IMR-90 (cell line): Measurements from ENCODE around the gene TMPRSS3. TPM values are rescaled to one million over a fixed set of nuclear protein-coding genes. Genes with fewer than 3 reads are reported as not detected.

ENCODE experiments used
- ATAC-seq: fragments of 200-7000 bp; cut with Tn5 transposase; 2 replicates; pipeline ENCODE4 v1.9.1; 2020; ENCODE audit warnings: low read depth, mild to moderate bottlenecking, moderate library complexity
- BruUV-seq: library from RNA; stranded (reverse); fragments of 400-500 nt; replicated peaks from 2 replicates; lab custom pipeline; 2021; lab: Mats Ljungman, UMichigan
- CTCF ChIA-PET: fragments of 300-600 bp; formaldehyde crosslinking; extraction: SDS; loops from one replicate; lab custom pipeline; 2021; ENCODE audit warnings: antibody characterized with exemption; lab: Yijun Ruan, JAX
- POLR2A ChIA-PET: fragments of 300-600 bp; sonication (Branson Sonifier 250); formaldehyde crosslinking; loops from one replicate; lab custom pipeline; 2022; ENCODE audit warnings: antibody characterized with exemption; ENCODE audit not compliant: unreplicated experiment; lab: Charles Lee
- DNase-seq: peaks from one replicate; pipeline ENCODE4 v3.0.0; 2013
- H2AFZ ChIP-seq: replicated peaks from 2 replicates; pipeline ENCODE3; 2013; ENCODE audit warnings: low read length, mild to moderate bottlenecking; ENCODE audit not compliant: poor library complexity
- H2AK5ac ChIP-seq: 2 replicates; pipeline ENCODE4 v1.6.1; 2013; ENCODE audit warnings: low read depth, low read length, inconsistent platforms
- H2AK9ac ChIP-seq: replicated peaks from 2 replicates; pipeline ENCODE3; 2013; ENCODE audit warnings: mild to moderate bottlenecking, low read depth, low read length, moderate library complexity; ENCODE audit not compliant: poor library complexity
- H2BK120ac ChIP-seq: 2 replicates; pipeline ENCODE4 v1.6.1; 2013; ENCODE audit warnings: low read depth, low read length, inconsistent platforms
- H2BK15ac ChIP-seq: 3 replicates; pipeline ENCODE4 v1.6.1; 2013; ENCODE audit warnings: low read depth, low read length, inconsistent platforms
- H2BK20ac ChIP-seq: 2 replicates; pipeline ENCODE4 v1.6.1; 2013; ENCODE audit warnings: low read depth, mild to moderate bottlenecking, inconsistent platforms, low read length, moderate library complexity
- H2BK5ac ChIP-seq: 2 replicates; pipeline ENCODE4 v1.6.1; 2013; ENCODE audit warnings: mild to moderate bottlenecking, low read depth, low read length, inconsistent platforms; ENCODE audit not compliant: poor library complexity, severe bottlenecking
- H3K14ac ChIP-seq: replicated peaks from 2 replicates; pipeline ENCODE4 v1.6.1; 2013; ENCODE audit warnings: low read depth, low read length, inconsistent platforms
- H3K18ac ChIP-seq: 2 replicates; pipeline ENCODE4 v1.6.1; 2013; ENCODE audit warnings: low read depth, low read length, control low read depth
- H3K23ac ChIP-seq: 2 replicates; pipeline ENCODE4 v1.6.1; 2013; ENCODE audit warnings: low read depth, low read length, inconsistent platforms
- H3K27ac ChIP-seq: 2 replicates; pipeline ENCODE4 v1.5.1; 2013; ENCODE audit warnings: mild to moderate bottlenecking, control low read depth, low read length; ENCODE audit not compliant: insufficient read depth
- H3K27me3 ChIP-seq: 2 replicates; pipeline ENCODE4 v1.6.1; 2013; ENCODE audit warnings: low read length; ENCODE audit not compliant: control insufficient read depth, insufficient read depth
- H3K36me3 ChIP-seq: 2 replicates; pipeline ENCODE4 v1.6.1; 2013; ENCODE audit warnings: low read length, mixed read lengths; ENCODE audit not compliant: control insufficient read depth, insufficient read depth
- H3K4ac ChIP-seq: 2 replicates; pipeline ENCODE4 v1.6.1; 2013; ENCODE audit warnings: low read depth, low read length, inconsistent platforms
- H3K4me1 ChIP-seq: 2 replicates; pipeline ENCODE4 v1.6.1; 2013; ENCODE audit warnings: low read length, mixed read lengths; ENCODE audit not compliant: control insufficient read depth, insufficient read depth
- H3K4me2 ChIP-seq: 2 replicates; pipeline ENCODE4 v1.6.1; 2013; ENCODE audit warnings: low read depth, mild to moderate bottlenecking, control low read depth, low read length, moderate library complexity
- H3K4me3 ChIP-seq: 2 replicates; pipeline ENCODE4 v1.5.1; 2013; ENCODE audit warnings: low read depth, mild to moderate bottlenecking, control low read depth, low read length, moderate library complexity; ENCODE audit not compliant: insufficient read depth
- H3K56ac ChIP-seq: 2 replicates; pipeline ENCODE4 v1.6.1; 2013; ENCODE audit warnings: low read length, inconsistent platforms; ENCODE audit not compliant: insufficient read depth; ENCODE audit errors: extremely low read depth
- H3K79me1 ChIP-seq, 2 experiments: 2 replicates each; pipeline ENCODE4 v1.6.1; 2013; ENCODE audit warnings: low read length in 2 of 2, inconsistent platforms in 1 of 2, low read depth in 1 of 2
- H3K9ac ChIP-seq: 2 replicates; pipeline ENCODE4 v1.6.1; 2013; ENCODE audit warnings: low read depth, low read length, control low read depth
- H3K9me1 ChIP-seq: 2 replicates; pipeline ENCODE4 v1.6.1; 2013; ENCODE audit warnings: low read length, inconsistent platforms; ENCODE audit not compliant: insufficient read depth
- H3K9me3 ChIP-seq: 2 replicates; pipeline ENCODE4 v1.6.1; 2013; ENCODE audit warnings: low read length; ENCODE audit not compliant: control insufficient read depth, insufficient read depth
- H4K20me1 ChIP-seq: 2 replicates; pipeline ENCODE4 v1.6.1; 2013; ENCODE audit warnings: low read length, inconsistent platforms; ENCODE audit not compliant: insufficient read depth
- H4K5ac ChIP-seq: 2 replicates; pipeline ENCODE4 v1.6.1; 2013; ENCODE audit warnings: mild to moderate bottlenecking, low read depth, low read length, control low read depth
- H4K8ac ChIP-seq, 2 experiments: 2 replicates each; pipeline ENCODE4 v1.6.1; 2013; ENCODE audit warnings: low read depth in 2 of 2, low read length in 2 of 2, control low read depth in 1 of 2, inconsistent platforms in 1 of 2
- H4K91ac ChIP-seq: 2 replicates; pipeline ENCODE4 v1.6.1; 2013; ENCODE audit warnings: low read depth, low read length, inconsistent platforms; ENCODE audit not compliant: insufficient read depth
- BHLHE40 ChIP-seq: fragments of 150-350 bp; IDR thresholded peaks from 2 replicates; pipeline ENCODE4 v1.6.1; 2016; ENCODE audit warnings: mild to moderate bottlenecking, low read depth, low read length
- CEBPB ChIP-seq: IDR thresholded peaks from 2 replicates; pipeline ENCODE4 v1.6.1; 2012; ENCODE audit warnings: low read depth, low read length, improper control_type of control experiment
- CHD1 ChIP-seq: IDR thresholded peaks from 2 replicates; pipeline ENCODE4 v1.6.1; 2012; ENCODE audit warnings: low read depth, low read length, improper control_type of control experiment
- FOS ChIP-seq: fragments of 150-350 bp; IDR thresholded peaks from 2 replicates; pipeline ENCODE4 v1.6.1; 2016; ENCODE audit warnings: low read depth, low read length
- MAFK ChIP-seq: IDR thresholded peaks from 2 replicates; pipeline ENCODE4 v1.6.1; 2012; ENCODE audit warnings: low read depth, low read length, improper control_type of control experiment
- MAZ ChIP-seq: IDR thresholded peaks from 2 replicates; pipeline ENCODE4 v1.6.1; 2012; ENCODE audit warnings: low read depth, mild to moderate bottlenecking, low read length, improper control_type of control experiment, moderate library complexity, borderline replicate concordance
- MXI1 ChIP-seq: IDR thresholded peaks from 2 replicates; pipeline ENCODE4 v1.6.1; 2012; ENCODE audit warnings: low read depth, mild to moderate bottlenecking, low read length, moderate library complexity, borderline replicate concordance
- NFE2L2 ChIP-seq: fragments of 150-350 bp; IDR thresholded peaks from 2 replicates; pipeline ENCODE4 v1.6.1; 2016; ENCODE audit warnings: low read depth, mild to moderate bottlenecking, low read length
- POLR2A ChIP-seq: IDR thresholded peaks from 2 replicates; pipeline ENCODE4 v1.6.1; 2012; ENCODE audit warnings: mild to moderate bottlenecking, low read depth, low read length
- RAD21 ChIP-seq: IDR thresholded peaks from 2 replicates; pipeline ENCODE4 v1.6.1; 2012; ENCODE audit warnings: low read length, improper control_type of control experiment
- RCOR1 ChIP-seq: IDR thresholded peaks from 2 replicates; pipeline ENCODE4 v1.6.1; 2012; ENCODE audit warnings: mild to moderate bottlenecking, low read length, improper control_type of control experiment; ENCODE audit not compliant: insufficient replicate concordance
- RFX5 ChIP-seq: IDR thresholded peaks from 2 replicates; pipeline ENCODE4 v1.8.0; 2012; ENCODE audit warnings: low read depth, mild to moderate bottlenecking, low read length, moderate library complexity
- SMC3 ChIP-seq: fragments of 150-350 bp; IDR thresholded peaks from 2 replicates; pipeline ENCODE4 v1.6.1; 2016; ENCODE audit warnings: low read depth, mild to moderate bottlenecking, antibody characterized with exemption, low read length, moderate library complexity
- WGBS, 2 experiments: methylation state at CpG; one replicate each; pipeline versions ENCODE4 v1.1.5 to v1.1.7; 2013; ENCODE audit warnings: missing lambda C conversion rate in 2 of 2; ENCODE audit not compliant: insufficient read length in 1 of 2; ENCODE audit errors: extremely low coverage in 2 of 2; 5-methylcytosine and 5-hydroxymethylcytosine counted together
- dilution Hi-C: fragments of 300-500 bp; cut with HindIII; formaldehyde crosslinking; loops from one replicate; pipeline ENCODE4 v1.14.3; 2018; ENCODE audit warnings: low sequenced_read_pairs; ENCODE audit not compliant: unreplicated experiment
- in situ Hi-C: fragments of 300-500 bp; cut with MboI; formaldehyde crosslinking; loops from 3 replicates; pipeline ENCODE4 v1.14.3; 2019; ENCODE audit warnings: low sequenced_read_pairs, inconsistent platforms, mixed read lengths
- intact Hi-C: fragments of 100-400 bp; cut with micrococcal nuclease; formaldehyde crosslinking; loops from 2 replicates; pipeline ENCODE4 v1.10.0; 2022
- polyA plus RNA-seq, 3 experiments: library from polyadenylated mRNA; depleted of rRNA; stranded (reverse); fragments of >200 nt; gene quantifications; 2 replicates each; pipeline ENCODE4 v1.2.3, GENCODE V29; 2012; ENCODE audit warnings: low replicate concordance in 1 of 3
- total RNA-seq: library from RNA; depleted of rRNA; stranded (reverse); fragments of >200 nt; gene quantifications from 2 replicates; pipeline ENCODE4 v1.2.3, GENCODE V29; 2012
- TF ChIP-seq, protein P1 (sequence below): fragments of 150-350 bp; IDR thresholded peaks from 2 replicates; pipeline ENCODE4 v1.6.1; 2016; ENCODE audit warnings: low read depth, mild to moderate bottlenecking, low read length, moderate library complexity, borderline replicate concordance
- TF ChIP-seq, protein P2 (sequence below): fragments of 150-350 bp; IDR thresholded peaks from 2 replicates; pipeline ENCODE4 v1.6.1; 2017; ENCODE audit warnings: mild to moderate bottlenecking, antibody characterized with exemption, low read length, low read depth
- TF ChIP-seq, protein P3 (sequence below): conservative IDR thresholded peaks from 2 replicates; pipeline ENCODE4 v1.5.1; 2012; ENCODE audit warnings: mild to moderate bottlenecking, low read depth, low read length, improper control_type of control experiment

Gene TMPRSS3
- total and polyA plus RNA-seq, 2 of the 4 experiments (the other 2 are of a cell fraction): not detected

DNA sequence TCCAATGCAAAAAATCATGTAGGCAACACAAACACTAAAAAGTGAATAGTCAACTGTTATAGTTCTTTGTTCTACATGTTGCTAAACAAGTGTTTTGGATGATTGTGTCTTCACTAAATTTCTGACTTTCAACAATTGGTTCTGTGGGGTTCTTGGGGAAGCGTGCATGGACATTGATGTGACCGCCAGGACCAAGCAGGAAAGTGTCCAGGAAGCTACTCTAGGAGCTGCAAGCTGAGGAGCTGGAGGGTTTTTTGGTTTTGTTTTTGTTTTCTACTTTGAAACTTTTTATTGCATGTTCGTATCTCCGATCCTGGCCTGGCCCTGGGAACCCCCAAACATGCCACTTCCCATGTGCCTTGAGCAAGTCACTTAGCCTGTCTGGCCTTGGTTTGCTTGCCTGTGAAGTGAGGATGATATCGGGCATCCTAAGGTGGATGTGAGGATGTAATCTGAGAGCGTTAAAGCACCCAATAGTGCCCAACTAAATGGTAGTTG is 8.0 kb downstream of the TMPRSS3 start:
- H3K79me1 ChIP-seq: no peaks in the 10 kb centered on the region
- ATAC-seq (no peak), DNase-seq (no peak)
- no peak overlapping the region for H3K27ac ChIP-seq
- dilution Hi-C loops: no loop called here
- H3K36me3 ChIP-seq: no peaks in the 10 kb centered on the region
- no peak overlapping the region for H2AK5ac ChIP-seq
- no peak overlapping the region for H2BK20ac ChIP-seq
- BruUV-seq: no TSS peak
- ChIA-PET CTCF (interaction anchor here (0.5 kb wide), 1 partner anchor 12 kb away, joined by 4 read pairs; no protein-coding TSS in a partner anchor), POLR2A (no interaction called here)
- no peak overlapping the region for H3K56ac ChIP-seq
- in situ Hi-C loops: no loop called here
- no peak overlapping the region for H2BK120ac ChIP-seq
- no peaks in the 10 kb centered on the region for H3K9me3 ChIP-seq
- H2BK15ac ChIP-seq: no peak overlapping the region
- H2BK5ac ChIP-seq: no peak overlapping the region
- no peak overlapping the region for H3K18ac ChIP-seq
- TF ChIP-seq, protein P1, sequence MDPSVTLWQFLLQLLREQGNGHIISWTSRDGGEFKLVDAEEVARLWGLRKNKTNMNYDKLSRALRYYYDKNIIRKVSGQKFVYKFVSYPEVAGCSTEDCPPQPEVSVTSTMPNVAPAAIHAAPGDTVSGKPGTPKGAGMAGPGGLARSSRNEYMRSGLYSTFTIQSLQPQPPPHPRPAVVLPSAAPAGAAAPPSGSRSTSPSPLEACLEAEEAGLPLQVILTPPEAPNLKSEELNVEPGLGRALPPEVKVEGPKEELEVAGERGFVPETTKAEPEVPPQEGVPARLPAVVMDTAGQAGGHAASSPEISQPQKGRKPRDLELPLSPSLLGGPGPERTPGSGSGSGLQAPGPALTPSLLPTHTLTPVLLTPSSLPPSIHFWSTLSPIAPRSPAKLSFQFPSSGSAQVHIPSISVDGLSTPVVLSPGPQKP: no peak
- TF ChIP-seq CEBPB (no peak), MAZ (no peak), MAFK (no peak), NFE2L2 (no peak), CHD1 (no peak), SMC3 (no peak), MXI1 (no peak), RAD21 (no peak), RFX5 (no peak), POLR2A (no peak), BHLHE40 (no peak), FOS (no peak), RCOR1 (no peak)
- TF ChIP-seq, protein P2, sequence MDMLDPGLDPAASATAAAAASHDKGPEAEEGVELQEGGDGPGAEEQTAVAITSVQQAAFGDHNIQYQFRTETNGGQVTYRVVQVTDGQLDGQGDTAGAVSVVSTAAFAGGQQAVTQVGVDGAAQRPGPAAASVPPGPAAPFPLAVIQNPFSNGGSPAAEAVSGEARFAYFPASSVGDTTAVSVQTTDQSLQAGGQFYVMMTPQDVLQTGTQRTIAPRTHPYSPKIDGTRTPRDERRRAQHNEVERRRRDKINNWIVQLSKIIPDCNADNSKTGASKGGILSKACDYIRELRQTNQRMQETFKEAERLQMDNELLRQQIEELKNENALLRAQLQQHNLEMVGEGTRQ: no peak
- TF ChIP-seq, protein P3, sequence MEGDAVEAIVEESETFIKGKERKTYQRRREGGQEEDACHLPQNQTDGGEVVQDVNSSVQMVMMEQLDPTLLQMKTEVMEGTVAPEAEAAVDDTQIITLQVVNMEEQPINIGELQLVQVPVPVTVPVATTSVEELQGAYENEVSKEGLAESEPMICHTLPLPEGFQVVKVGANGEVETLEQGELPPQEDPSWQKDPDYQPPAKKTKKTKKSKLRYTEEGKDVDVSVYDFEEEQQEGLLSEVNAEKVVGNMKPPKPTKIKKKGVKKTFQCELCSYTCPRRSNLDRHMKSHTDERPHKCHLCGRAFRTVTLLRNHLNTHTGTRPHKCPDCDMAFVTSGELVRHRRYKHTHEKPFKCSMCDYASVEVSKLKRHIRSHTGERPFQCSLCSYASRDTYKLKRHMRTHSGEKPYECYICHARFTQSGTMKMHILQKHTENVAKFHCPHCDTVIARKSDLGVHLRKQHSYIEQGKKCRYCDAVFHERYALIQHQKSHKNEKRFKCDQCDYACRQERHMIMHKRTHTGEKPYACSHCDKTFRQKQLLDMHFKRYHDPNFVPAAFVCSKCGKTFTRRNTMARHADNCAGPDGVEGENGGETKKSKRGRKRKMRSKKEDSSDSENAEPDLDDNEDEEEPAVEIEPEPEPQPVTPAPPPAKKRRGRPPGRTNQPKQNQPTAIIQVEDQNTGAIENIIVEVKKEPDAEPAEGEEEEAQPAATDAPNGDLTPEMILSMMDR: no peak
- H2AK9ac ChIP-seq: no peak overlapping the region
- no peak overlapping the region for H3K23ac ChIP-seq
- no peak overlapping the region for H4K91ac ChIP-seq
- H3K4me2 ChIP-seq: no peak overlapping the region
- no peak overlapping the region for H3K14ac ChIP-seq
- 20% methylated on average over 1 of the region's 6 CpGs; no CpG with 5 or more reads in 1 of the 2 experiments for WGBS, 2 experiments
- H3K4ac ChIP-seq: no peak overlapping the region
- no peak overlapping the region for H4K5ac ChIP-seq
- no peaks in the 10 kb centered on the region for H3K4me1 ChIP-seq
- intact Hi-C loops: no loop called here
- H3K4me3 ChIP-seq: no peak overlapping the region
- no peaks in the 10 kb centered on the region for H3K9me1 ChIP-seq
- H3K27me3 ChIP-seq: peaks cover 35% of the 10 kb centered on the region
- no peak overlapping the region for H3K9ac ChIP-seq
- no peaks in the 10 kb centered on the region for H4K20me1 ChIP-seq
- H2AFZ ChIP-seq: no peak overlapping the region
- no peak overlapping the region for H4K8ac ChIP-seq
